Measurements from ENCODE around the gene OAS2.
"Not testable (repeated sequence)": the region's sequence is repeated elsewhere in the genome, so short reads cannot be mapped to it uniquely, and the experiment has no call there.

Gene OAS2

GRCh38 chr12:112957125-112957524, 21.2 kb upstream of the OAS2 start:
- DNase-seq, result not testable (repeated sequence)

GRCh38 chr12:112961074-112961473, 17.2 kb upstream of the OAS2 start:
- no peak for DNase-seq

GRCh38 chr12:112961536-112961935, 16.8 kb upstream of the OAS2 start:
- no peak for DNase-seq

GRCh38 chr12:112962561-112962960, 15.8 kb upstream of the OAS2 start:
- DNase-seq, result no peak

GRCh38 chr12:112963227-112963861, 15.0 kb upstream of the OAS2 start:
- no peak for DNase-seq

GRCh38 chr12:112964067-112964670, 14.2 kb upstream of the OAS2 start:
- no peak for DNase-seq

- no peak for DNase-seq
These were observed 13.4 kb upstream of the OAS2 start for GRCh38 chr12:112964915-112965314.

GRCh38 chr12:112965643-112966042, 12.7 kb upstream of the OAS2 start:
- no peak for DNase-seq

- DNase-seq, result no peak
These were observed 11.0 kb upstream of the OAS2 start for GRCh38 chr12:112967306-112967705.

GRCh38 chr12:112967858-112968257, 10.5 kb upstream of the OAS2 start:
- no peak for DNase-seq

- no peak for DNase-seq
These were observed 8.6 kb upstream of the OAS2 start for GRCh38 chr12:112969547-112970306.

GRCh38 chr12:112970391-112970790, 7.9 kb upstream of the OAS2 start:
- no peak for DNase-seq

- no peak for DNase-seq
These were observed 7.1 kb upstream of the OAS2 start for GRCh38 chr12:112971248-112971647.

- no peak for DNase-seq
These were observed 5.1 kb upstream of the OAS2 start for GRCh38 chr12:112973011-112973735.

- DNase-seq, result no peak
These were observed 4.5 kb upstream of the OAS2 start for GRCh38 chr12:112973818-112974231.

- DNase-seq, result no peak
These were observed 3.4 kb upstream of the OAS2 start for GRCh38 chr12:112974904-112975303.

- no peak for DNase-seq
These were observed 1.2 kb upstream of the OAS2 start for GRCh38 chr12:112977139-112977538.

- no peak for DNase-seq
These were observed 678 bp upstream of the OAS2 start for GRCh38 chr12:112977641-112978040.

GRCh38 chr12:112979041-112979680, 842 bp downstream of the OAS2 start:
- DNase-seq, result no peak

- DNase-seq, result no peak
These were observed 2.3 kb downstream of the OAS2 start for GRCh38 chr12:112980491-112981158.

- no peak for DNase-seq
These were observed 7.4 kb downstream of the OAS2 start for GRCh38 chr12:112985642-112986290.

- no peak for DNase-seq
These were observed 8.0 kb downstream of the OAS2 start for GRCh38 chr12:112986291-112986800.
